ENCODE measurements around the gene YWHAB. TPM values are rescaled to one million over a fixed set of nuclear protein-coding genes. Genes with fewer than 3 reads are reported as not detected.
"Not testable (repeated sequence)": the region's sequence is repeated elsewhere in the genome, so short reads cannot be mapped to it uniquely, and the experiment has no call there.

The YWHAB gene
- total and polyA plus RNA-seq, 2 of the 4 experiments (the other 2 are of a cell fraction), result 78.0 to 102 TPM

- in situ Hi-C loops (cut with MboI; ENCODE audit: low sequenced_read_pairs), result loop anchor here (10.0 to 25.0 kb wide), 2 partner anchors 179 to 476 kb away; no protein-coding TSS in a partner anchor
- H2BK5ac ChIP-seq (ENCODE audit: low read depth, low read length, poor library complexity, severe bottlenecking); H3K79me1 ChIP-seq (ENCODE audit: low read depth in 1 of 2, low read length in 2 of 2); H3K9me3 ChIP-seq (ENCODE audit: control insufficient read depth, insufficient read depth, low read length); H3K23ac ChIP-seq (ENCODE audit: low read depth, low read length); H3K56ac ChIP-seq (ENCODE audit: extremely low read depth, insufficient read depth, low read length); H3K18ac ChIP-seq (ENCODE audit: low read depth, low read length); H2BK20ac ChIP-seq (ENCODE audit: low read depth, low read length); H4K91ac ChIP-seq (ENCODE audit: insufficient read depth, low read depth, low read length); H3K9me1 ChIP-seq (ENCODE audit: insufficient read depth, low read length); H3K14ac ChIP-seq (replicated peaks; ENCODE audit: low read depth, low read length); H3K36me3 ChIP-seq (ENCODE audit: control insufficient read depth, insufficient read depth, low read length); H2AFZ ChIP-seq (replicated peaks; ENCODE audit: low read length, poor library complexity); H3K9ac ChIP-seq (ENCODE audit: low read depth, low read length); dilution Hi-C loops (cut with HindIII; ENCODE audit: low sequenced_read_pairs, unreplicated experiment); H4K5ac ChIP-seq (ENCODE audit: low read depth, low read length); POLR2A ChIA-PET (ENCODE audit: unreplicated experiment); H3K4me3 ChIP-seq (ENCODE audit: insufficient read depth, low read depth, low read length); intact Hi-C loops (cut with micrococcal nuclease); ATAC-seq (ENCODE audit: low read depth); H3K27ac ChIP-seq (ENCODE audit: insufficient read depth, low read length); DNase-seq; H3K4me2 ChIP-seq (ENCODE audit: low read depth, low read length); H2BK15ac ChIP-seq (ENCODE audit: low read depth, low read length); H2AK9ac ChIP-seq (replicated peaks; ENCODE audit: low read depth, low read length, poor library complexity); H4K20me1 ChIP-seq (ENCODE audit: insufficient read depth, low read length); H3K4ac ChIP-seq (ENCODE audit: low read depth, low read length); H3K4me1 ChIP-seq (ENCODE audit: control insufficient read depth, insufficient read depth, low read length); H2BK120ac ChIP-seq (ENCODE audit: low read depth, low read length); BruUV-seq (replicated peaks); H4K8ac ChIP-seq (ENCODE audit: low read depth in 2 of 2, low read length in 2 of 2); H2AK5ac ChIP-seq (ENCODE audit: low read depth, low read length): not testable (repeated sequence)
- H3K27me3 ChIP-seq (ENCODE audit: control insufficient read depth, insufficient read depth, low read length), result peaks cover 17% of the 10 kb centered on the region
- WGBS, 2 experiments (ENCODE audit: extremely low coverage in 2 of 2, insufficient read length in 1 of 2), result 35% methylated on average over 2 of the region's 4 CpGs; no CpG with 5 or more reads in 1 of the 2 experiments
- CTCF ChIA-PET, result interaction anchor here (0.6 kb wide), 1 partner anchor 78 kb away, joined by 3 read pairs; no protein-coding TSS in a partner anchor
These were observed 22.0 kb upstream of the YWHAB start for GRCh38 chr20:44863365-44864084.

GRCh38 chr20:44864493-44864892, 21.0 kb upstream of the YWHAB start:
- dilution Hi-C loops (cut with HindIII; ENCODE audit: low sequenced_read_pairs, unreplicated experiment), result not testable (repeated sequence)

More at GRCh38 chr20:44864493-44864892, 21.0 kb upstream of the YWHAB start:
- DNase-seq; BruUV-seq (replicated peaks); H2BK20ac ChIP-seq (ENCODE audit: low read depth, low read length); H3K4me1 ChIP-seq (ENCODE audit: control insufficient read depth, insufficient read depth, low read length); H3K14ac ChIP-seq (replicated peaks; ENCODE audit: low read depth, low read length); intact Hi-C loops (cut with micrococcal nuclease); CTCF ChIA-PET; H3K56ac ChIP-seq (ENCODE audit: extremely low read depth, insufficient read depth, low read length); H2BK15ac ChIP-seq (ENCODE audit: low read depth, low read length); H3K4ac ChIP-seq (ENCODE audit: low read depth, low read length); H4K5ac ChIP-seq (ENCODE audit: low read depth, low read length); H4K20me1 ChIP-seq (ENCODE audit: insufficient read depth, low read length); H3K23ac ChIP-seq (ENCODE audit: low read depth, low read length); ATAC-seq (ENCODE audit: low read depth); H3K36me3 ChIP-seq (ENCODE audit: control insufficient read depth, insufficient read depth, low read length); H2BK5ac ChIP-seq (ENCODE audit: low read depth, low read length, poor library complexity, severe bottlenecking); H3K18ac ChIP-seq (ENCODE audit: low read depth, low read length); H3K9me1 ChIP-seq (ENCODE audit: insufficient read depth, low read length); H4K91ac ChIP-seq (ENCODE audit: insufficient read depth, low read depth, low read length); H3K9me3 ChIP-seq (ENCODE audit: control insufficient read depth, insufficient read depth, low read length); H2BK120ac ChIP-seq (ENCODE audit: low read depth, low read length); H3K9ac ChIP-seq (ENCODE audit: low read depth, low read length); H3K4me2 ChIP-seq (ENCODE audit: low read depth, low read length); H3K27ac ChIP-seq (ENCODE audit: insufficient read depth, low read length); H2AFZ ChIP-seq (replicated peaks; ENCODE audit: low read length, poor library complexity); H3K79me1 ChIP-seq (ENCODE audit: low read depth in 1 of 2, low read length in 2 of 2); H2AK5ac ChIP-seq (ENCODE audit: low read depth, low read length); H3K4me3 ChIP-seq (ENCODE audit: insufficient read depth, low read depth, low read length); H2AK9ac ChIP-seq (replicated peaks; ENCODE audit: low read depth, low read length, poor library complexity); H4K8ac ChIP-seq (ENCODE audit: low read depth in 2 of 2, low read length in 2 of 2); POLR2A ChIA-PET (ENCODE audit: unreplicated experiment): not testable (repeated sequence)
- no CpG with 5 or more reads among the region's 3 CpGs for WGBS, 2 experiments (ENCODE audit: extremely low coverage in 2 of 2, insufficient read length in 1 of 2)
- in situ Hi-C loops (cut with MboI; ENCODE audit: low sequenced_read_pairs), result loop anchor here (10.0 to 25.0 kb wide), 2 partner anchors 180 to 477 kb away; no protein-coding TSS in a partner anchor
- H3K27me3 ChIP-seq (ENCODE audit: control insufficient read depth, insufficient read depth, low read length), result peaks cover 21% of the 10 kb centered on the region

All from IMR-90 (cell line).